ENCODE measurements around the gene SMIM10. TPM values are rescaled to one million over a fixed set of nuclear protein-coding genes. Genes with fewer than 3 reads are reported as not detected.

Gene SMIM10
- total and polyA plus RNA-seq, 12 donors, result 6.9 to 27.4 (median 13.0) TPM

DNA sequence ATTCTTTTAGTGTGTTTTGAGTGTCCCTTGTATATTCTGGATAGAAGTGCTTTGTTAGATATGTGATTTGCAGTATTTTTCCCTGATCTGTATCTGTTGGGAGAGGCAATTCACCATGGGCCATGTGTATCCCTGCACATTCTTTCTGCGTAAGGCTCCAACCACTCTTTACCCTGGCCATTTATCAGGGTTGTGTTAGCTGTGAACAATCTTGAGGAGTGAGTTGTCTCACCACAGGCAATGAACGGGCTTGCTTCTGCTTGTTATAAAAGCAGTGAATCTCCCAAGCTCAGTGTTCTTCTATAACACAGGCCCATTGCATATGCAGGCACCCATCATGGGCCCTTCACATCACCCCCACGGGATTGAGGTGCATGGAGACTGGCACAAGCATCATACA is 18.9 kb upstream of the SMIM10 start:
- intact Hi-C loops (cut with DNase I), result no loop called here
- Histone ChIP-seq H3K9me3 (replicated peaks in 1 of 3) (no peaks in the 10 kb centered on the region), H3K36me3 (replicated peaks in 1 of 2) (no peaks in the 10 kb centered on the region), H3K27me3 (peaks cover 11% of the 10 kb centered on the region), H3K4me3 (no peak overlapping the region), H3K4me1 (replicated peaks in 1 of 2) (no peaks in the 10 kb centered on the region), H3K27ac (no peak overlapping the region)
- DNase-seq, result no peak
- WGBS, 4 donors, result 47 to 100% (median 68%) methylated on average over 1 to 3 of the region's 3 CpGs
- no peak for TF ChIP-seq POLR2A (IDR thresholded peaks at IDR 0.05)
- TF ChIP-seq, protein P1, sequence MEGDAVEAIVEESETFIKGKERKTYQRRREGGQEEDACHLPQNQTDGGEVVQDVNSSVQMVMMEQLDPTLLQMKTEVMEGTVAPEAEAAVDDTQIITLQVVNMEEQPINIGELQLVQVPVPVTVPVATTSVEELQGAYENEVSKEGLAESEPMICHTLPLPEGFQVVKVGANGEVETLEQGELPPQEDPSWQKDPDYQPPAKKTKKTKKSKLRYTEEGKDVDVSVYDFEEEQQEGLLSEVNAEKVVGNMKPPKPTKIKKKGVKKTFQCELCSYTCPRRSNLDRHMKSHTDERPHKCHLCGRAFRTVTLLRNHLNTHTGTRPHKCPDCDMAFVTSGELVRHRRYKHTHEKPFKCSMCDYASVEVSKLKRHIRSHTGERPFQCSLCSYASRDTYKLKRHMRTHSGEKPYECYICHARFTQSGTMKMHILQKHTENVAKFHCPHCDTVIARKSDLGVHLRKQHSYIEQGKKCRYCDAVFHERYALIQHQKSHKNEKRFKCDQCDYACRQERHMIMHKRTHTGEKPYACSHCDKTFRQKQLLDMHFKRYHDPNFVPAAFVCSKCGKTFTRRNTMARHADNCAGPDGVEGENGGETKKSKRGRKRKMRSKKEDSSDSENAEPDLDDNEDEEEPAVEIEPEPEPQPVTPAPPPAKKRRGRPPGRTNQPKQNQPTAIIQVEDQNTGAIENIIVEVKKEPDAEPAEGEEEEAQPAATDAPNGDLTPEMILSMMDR (IDR thresholded peaks at IDR 0.05), result no peak

DNA sequence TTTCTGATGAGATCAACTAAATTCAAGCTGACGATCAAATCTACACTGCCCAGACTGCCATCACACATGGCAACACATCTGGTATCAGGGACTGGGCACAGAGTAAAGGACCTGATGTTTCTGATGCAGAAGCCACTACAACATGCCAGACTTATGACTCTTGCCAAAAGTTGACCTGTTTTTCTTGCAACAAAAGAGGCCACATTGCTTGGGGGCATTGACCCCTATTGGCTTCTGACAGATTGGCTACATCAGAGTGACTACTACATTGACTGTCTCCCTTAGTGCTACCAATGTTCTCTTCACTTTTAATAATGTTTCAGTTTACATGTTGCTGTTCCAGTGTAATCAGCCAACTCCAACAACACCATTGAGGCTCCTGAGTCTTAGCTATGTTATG is 15.3 kb upstream of the SMIM10 start:
- intact Hi-C loops (cut with DNase I), result no loop called here
- no peaks in the 10 kb centered on the region for H3K9me3 ChIP-seq (replicated peaks in 1 of 3)
- 60 to 90% (median 74%) methylated on average over 1 of the region's 1 CpG for WGBS, 4 donors
- H3K4me1 ChIP-seq (replicated peaks in 1 of 2), result no peaks in the 10 kb centered on the region
- H3K4me3 ChIP-seq, result no peak overlapping the region
- no peak for DNase-seq
- TF ChIP-seq, protein P1 (IDR thresholded peaks at IDR 0.05), result no peak
- TF ChIP-seq POLR2A (IDR thresholded peaks at IDR 0.05), result no peak
- H3K27ac ChIP-seq, result no peak overlapping the region
- peaks cover 11% of the 10 kb centered on the region for H3K27me3 ChIP-seq
- H3K36me3 ChIP-seq (replicated peaks in 1 of 2), result no peaks in the 10 kb centered on the region

DNA sequence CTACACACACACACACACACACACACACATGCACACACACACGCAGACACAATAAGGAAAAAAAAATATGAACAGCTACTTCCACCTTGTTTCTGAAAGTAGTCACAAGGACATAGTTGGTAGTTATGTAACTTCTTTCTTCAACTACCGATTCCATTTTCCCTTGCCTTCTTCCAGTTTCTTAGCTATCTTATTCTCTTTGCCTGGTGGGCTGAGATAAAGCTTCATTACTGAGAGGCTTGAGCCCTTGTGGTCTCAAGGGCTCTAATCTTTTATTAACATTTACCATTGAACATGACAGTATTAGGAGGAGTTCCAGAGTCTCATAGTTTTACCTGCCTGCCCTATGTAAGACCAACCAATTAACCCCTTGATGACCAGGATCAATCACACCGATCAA is 8.9 kb upstream of the SMIM10 start:
- Histone ChIP-seq H3K36me3 (replicated peaks in 1 of 2) (no peaks in the 10 kb centered on the region), H3K4me3 (no peak overlapping the region), H3K27me3 (peaks cover 3% of the 10 kb centered on the region), H3K9me3 (replicated peaks in 1 of 3) (no peaks in the 10 kb centered on the region), H3K27ac (no peak overlapping the region), H3K4me1 (replicated peaks in 1 of 2) (no peaks in the 10 kb centered on the region)
- no peak for DNase-seq
- intact Hi-C loops (cut with DNase I), result no loop called here
- 63 to 75% (median 74%) methylated on average over 3 of the region's 3 CpGs for WGBS, 4 donors
- TF ChIP-seq, protein P1 (IDR thresholded peaks at IDR 0.05), result no peak
- no peak for TF ChIP-seq POLR2A (IDR thresholded peaks at IDR 0.05)

DNA sequence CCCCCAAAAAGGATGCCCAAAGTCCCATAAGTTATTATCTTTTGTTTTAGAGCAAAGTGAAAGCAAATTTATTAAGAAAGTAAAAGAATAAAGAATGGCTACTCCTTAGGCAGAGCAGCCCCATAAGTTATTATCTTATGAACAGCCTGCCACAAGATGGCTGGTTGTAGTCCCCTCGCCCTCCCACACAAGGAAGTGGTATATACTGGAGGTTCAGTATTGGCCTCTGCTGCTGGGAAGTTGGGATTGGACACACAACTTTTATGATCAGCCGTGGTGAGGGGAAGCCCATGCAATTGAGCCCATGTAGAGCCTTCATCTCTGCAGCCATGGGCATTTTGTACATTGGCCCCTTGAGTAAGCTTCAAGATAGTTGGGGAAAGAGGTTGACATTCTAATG is 8.0 kb upstream of the SMIM10 start:
- DNase-seq, result no peak
- Histone ChIP-seq H3K4me3 (no peak overlapping the region), H3K27ac (no peak overlapping the region), H3K4me1 (replicated peaks in 1 of 2) (no peaks in the 10 kb centered on the region), H3K27me3 (peaks cover 3% of the 10 kb centered on the region), H3K9me3 (replicated peaks in 1 of 3) (no peaks in the 10 kb centered on the region), H3K36me3 (replicated peaks in 1 of 2) (no peaks in the 10 kb centered on the region)
- no peak for TF ChIP-seq POLR2A (IDR thresholded peaks at IDR 0.05)
- TF ChIP-seq, protein P1 (IDR thresholded peaks at IDR 0.05), result no peak
- intact Hi-C loops (cut with DNase I), result no loop called here
- WGBS, 4 donors, result 69 to 100% (median 82%) methylated on average over 1 to 2 of the region's 2 CpGs
